ENCODE measurements around the gene SAP30BP.
A peak's percentile ranks its signal among the peaks of the same experiment; 100 is the strongest.

Gene SAP30BP

DNA sequence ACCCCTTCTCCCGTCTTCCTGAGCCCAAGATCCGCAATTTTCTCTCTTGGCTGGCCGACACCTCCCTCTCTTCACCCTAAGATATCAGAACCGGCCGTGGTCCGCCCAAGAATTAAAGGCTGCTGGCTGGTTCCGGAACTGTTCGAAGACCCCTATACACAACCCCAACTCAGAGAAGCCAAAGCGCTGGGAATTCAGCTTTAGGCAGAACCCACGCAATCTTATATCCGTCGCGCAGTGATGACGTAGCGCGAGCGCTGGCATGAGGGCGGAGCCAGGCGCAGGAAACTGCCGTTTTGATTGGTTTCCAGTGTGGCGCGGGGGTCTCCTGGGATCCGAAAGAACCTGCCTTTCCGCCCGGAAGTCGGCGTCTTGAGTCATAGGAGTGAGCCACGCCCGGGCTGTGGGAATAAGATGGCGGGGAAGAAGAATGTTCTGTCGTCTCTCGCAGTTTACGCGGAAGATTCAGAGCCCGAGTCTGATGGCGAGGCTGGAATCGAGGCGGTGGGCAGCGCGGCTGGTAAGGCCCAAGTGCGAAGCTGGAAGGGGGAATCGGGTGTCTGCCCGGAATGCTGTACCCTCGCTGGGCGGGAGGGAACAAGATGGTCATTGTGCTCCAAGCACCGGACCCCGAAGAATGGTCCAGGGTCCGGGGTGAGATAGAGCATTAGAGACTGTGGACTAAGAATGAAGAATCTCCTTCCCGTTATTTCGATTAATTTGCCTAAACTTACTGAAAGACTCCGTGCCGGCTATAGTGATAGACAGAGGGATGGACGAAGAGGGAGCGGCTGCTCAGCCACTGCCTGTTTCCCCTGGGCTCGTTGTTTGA lies at the start of gene SAP30BP, which contains the start of gene RECQL5:
SAP30BP (plus strand) TSS at position 380 of the 832 bp plus-strand sequence; CDS start at position 415, 35 bp downstream.
RECQL5 (minus strand) TSS at position 196 of the 832 bp plus-strand sequence. CDS start 597 bp downstream, outside the sequence.
- peak within 1 kb of the TSS; percentile 87 to 100 (median 97) for H3K4me3 ChIP-seq (ENCODE audit: low read depth in 1 of 5, low read length in 5 of 5)
- peak within 1 kb of the TSS; percentile 96 for H3K27ac ChIP-seq (ENCODE audit: low read depth, low read length)
- peak within 1 kb of the TSS; percentile 78 to 95 (median 89) for H3K9ac ChIP-seq (ENCODE audit: low read length in 5 of 5)
- H3K36me3 ChIP-seq (ENCODE audit: control insufficient read depth in 5 of 5, insufficient read depth in 5 of 5, low read length in 5 of 5) = peaks cover 11 to 48% (median 39%) of the 10 kb centered on the region in 5 donors
- H3K9me3 ChIP-seq (ENCODE audit: control insufficient read depth in 5 of 5, low read length in 5 of 5) = no peaks in the 10 kb centered on the region
- H3K4me1 ChIP-seq (ENCODE audit: control insufficient read depth in 5 of 5, insufficient read depth in 5 of 5, low read length in 5 of 5) = peaks cover 9 to 25% (median 23%) of the 10 kb centered on the region in 5 donors
- H3K27me3 ChIP-seq (ENCODE audit: control insufficient read depth in 5 of 5, insufficient read depth in 4 of 5, low read length in 5 of 5) = peaks cover 0 to 3% (median 0%) of the 10 kb centered on the region in 5 donors

DNA sequence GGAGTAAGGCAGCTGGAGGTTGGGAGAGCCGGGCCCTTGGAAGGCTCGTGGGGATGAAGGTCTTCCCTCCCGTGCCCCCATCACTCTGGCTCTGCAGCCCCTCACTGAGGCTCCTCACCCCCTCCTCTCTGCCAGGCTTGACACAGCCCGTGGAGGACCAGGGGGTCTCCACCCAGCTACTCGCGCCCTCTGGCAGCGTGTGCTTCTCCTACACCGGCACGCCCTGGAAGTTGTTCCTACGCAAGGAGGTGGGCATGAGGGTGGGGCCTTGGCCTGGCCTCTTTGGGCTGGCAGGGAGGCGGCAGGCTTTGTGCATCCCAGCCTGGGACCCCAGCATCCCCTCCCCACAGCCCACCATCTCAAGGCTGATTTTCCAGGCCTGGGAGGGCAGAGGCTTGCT lies 49.5 kb upstream of the SAP30BP start:
- no peak overlapping the region for H3K27ac ChIP-seq (ENCODE audit: low read depth, low read length)
- H3K4me3 ChIP-seq (ENCODE audit: low read depth in 1 of 5, low read length in 5 of 5) = no peak overlapping the region
- no peaks in the 10 kb centered on the region for H3K4me1 ChIP-seq (ENCODE audit: control insufficient read depth in 5 of 5, insufficient read depth in 5 of 5, low read length in 5 of 5)
- no peaks in the 10 kb centered on the region for H3K9me3 ChIP-seq (ENCODE audit: control insufficient read depth in 5 of 5, low read length in 5 of 5)
- no peaks in the 10 kb centered on the region for H3K27me3 ChIP-seq (ENCODE audit: control insufficient read depth in 5 of 5, insufficient read depth in 4 of 5, low read length in 5 of 5)
- no peak overlapping the region for H3K9ac ChIP-seq (ENCODE audit: low read length in 5 of 5)
- H3K36me3 ChIP-seq (ENCODE audit: control insufficient read depth in 5 of 5, insufficient read depth in 5 of 5, low read length in 5 of 5) = peaks cover 0 to 99% (median 85%) of the 10 kb centered on the region in 5 donors

DNA sequence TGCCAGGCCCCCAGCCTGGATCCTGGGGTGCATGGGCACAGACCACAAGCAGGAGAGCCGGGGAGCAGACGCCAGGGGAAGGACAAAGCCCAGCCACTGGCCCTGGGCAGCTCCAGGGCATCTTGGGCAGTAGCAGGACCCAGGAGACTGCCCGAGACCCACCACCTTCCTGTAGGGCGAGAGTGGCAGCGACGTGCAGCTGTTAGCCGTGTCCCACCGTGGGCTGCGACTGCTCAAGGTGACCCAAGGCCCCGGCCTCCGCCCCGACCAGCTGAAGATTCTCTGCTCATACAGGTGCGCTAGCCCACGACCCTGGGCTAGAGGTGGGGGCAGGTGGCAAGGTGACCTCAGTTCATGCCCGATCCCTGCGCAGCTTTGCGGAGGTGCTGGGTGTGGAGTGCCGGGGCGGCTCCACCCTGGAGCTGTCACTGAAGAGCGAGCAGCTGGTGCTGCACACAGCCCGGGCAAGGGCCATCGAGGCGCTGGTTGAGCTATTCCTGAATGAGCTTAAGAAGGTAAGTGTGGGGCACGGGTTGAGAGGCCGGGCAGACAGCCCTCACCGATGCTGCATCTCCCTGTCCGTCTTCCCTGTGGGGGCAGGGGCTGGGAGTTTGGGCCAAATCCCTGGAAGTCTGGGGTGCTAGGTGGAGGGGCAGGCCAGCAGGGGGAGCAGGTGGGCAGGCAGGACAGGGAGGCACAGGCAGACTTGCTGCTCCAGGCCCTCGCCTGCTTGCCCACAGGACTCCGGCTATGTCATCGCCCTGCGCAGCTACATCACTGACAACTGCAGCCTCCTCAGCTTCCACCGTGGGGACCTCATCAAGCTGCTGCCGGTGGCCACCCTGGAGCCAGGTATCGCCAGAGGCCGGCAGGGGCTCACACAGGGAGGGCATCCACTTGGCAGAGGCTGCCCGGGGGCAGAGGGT lies 47.4 kb upstream of the SAP30BP start:
- Histone ChIP-seq H3K4me3 (ENCODE audit: low read depth in 1 of 5, low read length in 5 of 5) (no peak overlapping the region), H3K9me3 (ENCODE audit: control insufficient read depth in 5 of 5, low read length in 5 of 5) (no peaks in the 10 kb centered on the region), H3K27me3 (ENCODE audit: control insufficient read depth in 5 of 5, insufficient read depth in 4 of 5, low read length in 5 of 5) (no peaks in the 10 kb centered on the region), H3K9ac (ENCODE audit: low read length in 5 of 5) (no peak overlapping the region), H3K4me1 (ENCODE audit: control insufficient read depth in 5 of 5, insufficient read depth in 5 of 5, low read length in 5 of 5) (no peaks in the 10 kb centered on the region), H3K36me3 (ENCODE audit: control insufficient read depth in 5 of 5, insufficient read depth in 5 of 5, low read length in 5 of 5) (peaks cover 0 to 95% (median 75%) of the 10 kb centered on the region in 5 donors), H3K27ac (ENCODE audit: low read depth, low read length) (no peak overlapping the region)

DNA sequence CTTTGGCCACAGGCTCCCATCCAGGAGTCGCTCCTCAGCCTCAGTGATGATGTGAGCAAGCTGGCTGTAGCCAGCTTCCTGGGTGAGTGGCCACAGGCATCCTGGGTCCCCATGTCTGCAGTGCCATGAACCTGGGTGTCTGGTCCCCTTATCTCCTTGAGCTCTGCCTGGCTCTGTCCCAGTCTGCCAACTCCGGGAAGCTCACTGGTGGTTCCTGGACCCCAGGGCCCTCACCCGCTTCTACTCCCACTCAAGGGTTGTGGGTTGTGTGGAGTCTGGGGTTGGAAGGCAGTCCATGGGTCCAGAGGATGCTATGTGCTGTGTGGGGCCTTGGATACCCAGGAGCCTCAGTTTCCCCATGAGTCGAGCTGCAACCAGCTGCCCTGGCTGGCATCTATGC lies 45.6 kb upstream of the SAP30BP start:
- H3K36me3 ChIP-seq (ENCODE audit: control insufficient read depth in 5 of 5, insufficient read depth in 5 of 5, low read length in 5 of 5) = peaks cover 0 to 96% (median 77%) of the 10 kb centered on the region in 5 donors

DNA sequence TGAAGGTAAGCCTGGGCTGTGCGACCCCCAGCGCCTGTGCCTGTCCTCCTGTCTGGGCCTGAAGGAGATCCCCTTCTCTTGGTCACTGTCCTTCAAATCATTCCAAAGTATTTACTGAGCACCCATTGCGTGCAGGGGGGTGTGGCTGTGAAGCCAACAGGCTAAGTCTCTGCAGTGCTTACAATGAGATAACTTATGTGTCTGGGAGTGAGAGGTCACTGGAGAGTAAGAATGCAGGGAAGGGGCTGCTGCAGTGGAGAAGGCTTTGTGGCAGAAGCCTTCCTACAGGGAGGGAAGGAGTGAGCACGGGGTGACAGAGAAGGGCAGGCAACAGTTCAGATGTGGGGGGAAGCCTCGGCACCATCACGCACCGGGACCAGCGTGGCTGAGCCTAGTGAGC lies 45.1 kb upstream of the SAP30BP start:
- no peaks in the 10 kb centered on the region for H3K27me3 ChIP-seq (ENCODE audit: control insufficient read depth in 5 of 5, insufficient read depth in 4 of 5, low read length in 5 of 5)
- no peak overlapping the region for H3K9ac ChIP-seq (ENCODE audit: low read length in 5 of 5)
- H3K4me3 ChIP-seq (ENCODE audit: low read depth in 1 of 5, low read length in 5 of 5) = no peak overlapping the region
- H3K27ac ChIP-seq (ENCODE audit: low read depth, low read length) = no peak overlapping the region
- no peaks in the 10 kb centered on the region for H3K9me3 ChIP-seq (ENCODE audit: control insufficient read depth in 5 of 5, low read length in 5 of 5)
- no peaks in the 10 kb centered on the region for H3K4me1 ChIP-seq (ENCODE audit: control insufficient read depth in 5 of 5, insufficient read depth in 5 of 5, low read length in 5 of 5)
- peaks cover 0 to 96% (median 79%) of the 10 kb centered on the region in 5 donors for H3K36me3 ChIP-seq (ENCODE audit: control insufficient read depth in 5 of 5, insufficient read depth in 5 of 5, low read length in 5 of 5)

More for the DNA sequence above, 45.6 kb upstream of the SAP30BP start:
- no peaks in the 10 kb centered on the region for H3K4me1 ChIP-seq (ENCODE audit: control insufficient read depth in 5 of 5, insufficient read depth in 5 of 5, low read length in 5 of 5)
- H3K4me3 ChIP-seq (ENCODE audit: low read depth in 1 of 5, low read length in 5 of 5) = no peak overlapping the region
- no peaks in the 10 kb centered on the region for H3K9me3 ChIP-seq (ENCODE audit: control insufficient read depth in 5 of 5, low read length in 5 of 5)
- no peak overlapping the region for H3K27ac ChIP-seq (ENCODE audit: low read depth, low read length)
- H3K9ac ChIP-seq (ENCODE audit: low read length in 5 of 5) = no peak overlapping the region
- H3K27me3 ChIP-seq (ENCODE audit: control insufficient read depth in 5 of 5, insufficient read depth in 4 of 5, low read length in 5 of 5) = no peaks in the 10 kb centered on the region

DNA sequence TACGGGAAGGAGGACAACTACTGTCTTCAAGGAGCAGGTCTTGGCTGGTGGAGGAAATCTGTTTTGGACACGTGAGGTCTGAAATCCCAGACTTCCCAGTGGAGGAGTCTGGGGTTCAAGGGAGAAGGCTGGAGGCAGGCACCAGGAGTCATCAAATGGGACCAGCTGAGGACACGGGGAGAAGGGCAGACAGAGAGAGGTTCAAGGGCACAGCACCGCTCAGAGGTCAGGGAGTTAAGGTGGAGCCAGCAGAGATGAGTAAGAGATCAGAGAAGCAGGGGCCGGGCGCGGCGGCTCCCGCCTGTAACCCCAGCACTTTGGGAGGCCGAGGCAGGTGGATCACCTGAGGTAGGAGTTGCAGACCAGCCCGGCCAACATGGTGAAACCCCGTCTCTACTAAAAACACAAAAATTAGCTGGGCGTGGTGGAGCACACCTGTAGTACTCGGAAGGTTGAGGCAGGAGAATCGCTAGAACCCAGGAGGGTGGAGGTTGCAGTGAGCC lies 44.3 kb upstream of the SAP30BP start:
- Histone ChIP-seq H3K36me3 (ENCODE audit: control insufficient read depth in 5 of 5, insufficient read depth in 5 of 5, low read length in 5 of 5) (peaks cover 0 to 93% (median 75%) of the 10 kb centered on the region in 5 donors), H3K9ac (ENCODE audit: low read length in 5 of 5) (no peak overlapping the region), H3K9me3 (ENCODE audit: control insufficient read depth in 5 of 5, low read length in 5 of 5) (no peaks in the 10 kb centered on the region), H3K4me1 (ENCODE audit: control insufficient read depth in 5 of 5, insufficient read depth in 5 of 5, low read length in 5 of 5) (no peaks in the 10 kb centered on the region), H3K27me3 (ENCODE audit: control insufficient read depth in 5 of 5, insufficient read depth in 4 of 5, low read length in 5 of 5) (no peaks in the 10 kb centered on the region), H3K27ac (ENCODE audit: low read depth, low read length) (no peak overlapping the region), H3K4me3 (ENCODE audit: low read depth in 1 of 5, low read length in 5 of 5) (no peak overlapping the region)

DNA sequence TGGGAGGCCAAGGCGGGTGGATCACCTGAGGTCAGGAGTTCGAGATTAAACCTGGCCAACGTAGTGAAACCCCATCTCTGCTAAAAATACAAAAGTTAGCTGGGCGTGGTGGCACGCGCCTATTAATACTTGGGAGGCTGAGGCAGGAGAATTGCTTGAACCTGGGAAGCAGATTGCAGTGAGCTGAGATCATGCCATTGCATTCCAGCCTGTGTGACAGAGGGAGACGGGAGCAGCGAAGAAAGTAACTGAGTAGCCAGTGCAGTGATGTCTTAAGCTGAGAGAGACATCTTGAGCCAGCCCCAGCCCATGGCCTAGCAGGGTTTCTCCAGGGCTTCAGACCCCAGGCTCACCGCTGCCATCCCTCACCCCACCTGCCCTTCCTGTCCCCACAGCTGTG lies 43.8 kb upstream of the SAP30BP start:
- Histone ChIP-seq H3K27me3 (ENCODE audit: control insufficient read depth in 5 of 5, insufficient read depth in 4 of 5, low read length in 5 of 5) (no peaks in the 10 kb centered on the region), H3K4me1 (ENCODE audit: control insufficient read depth in 5 of 5, insufficient read depth in 5 of 5, low read length in 5 of 5) (no peaks in the 10 kb centered on the region), H3K9me3 (ENCODE audit: control insufficient read depth in 5 of 5, low read length in 5 of 5) (no peaks in the 10 kb centered on the region), H3K27ac (ENCODE audit: low read depth, low read length) (no peak overlapping the region), H3K4me3 (ENCODE audit: low read depth in 1 of 5, low read length in 5 of 5) (no peak overlapping the region), H3K36me3 (ENCODE audit: control insufficient read depth in 5 of 5, insufficient read depth in 5 of 5, low read length in 5 of 5) (peaks cover 0 to 88% (median 71%) of the 10 kb centered on the region in 5 donors), H3K9ac (ENCODE audit: low read length in 5 of 5) (no peak overlapping the region)

DNA sequence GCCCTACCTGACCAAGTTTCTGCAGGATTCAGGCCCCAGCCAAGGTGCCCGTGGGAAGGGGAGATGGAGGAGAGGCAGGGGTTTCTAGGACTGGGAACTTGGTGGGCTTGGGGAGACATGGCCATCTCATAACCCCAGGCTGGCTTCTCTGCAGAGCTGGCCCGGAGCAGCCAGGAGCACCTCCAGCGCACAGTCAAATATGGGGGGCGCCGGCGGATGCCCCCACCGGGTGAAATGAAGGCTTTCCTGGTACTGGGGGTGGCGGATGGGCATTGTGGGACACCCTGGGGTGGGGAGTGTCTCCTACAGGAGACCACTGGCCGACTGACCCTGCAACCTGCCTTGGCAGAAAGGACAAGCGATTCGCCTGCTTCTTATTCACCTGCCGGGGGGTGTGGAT lies 43.1 kb upstream of the SAP30BP start:
- Histone ChIP-seq H3K27ac (ENCODE audit: low read depth, low read length) (no peak overlapping the region), H3K4me3 (ENCODE audit: low read depth in 1 of 5, low read length in 5 of 5) (no peak overlapping the region), H3K27me3 (ENCODE audit: control insufficient read depth in 5 of 5, insufficient read depth in 4 of 5, low read length in 5 of 5) (no peaks in the 10 kb centered on the region), H3K9ac (ENCODE audit: low read length in 5 of 5) (no peak overlapping the region), H3K4me1 (ENCODE audit: control insufficient read depth in 5 of 5, insufficient read depth in 5 of 5, low read length in 5 of 5) (no peaks in the 10 kb centered on the region), H3K36me3 (ENCODE audit: control insufficient read depth in 5 of 5, insufficient read depth in 5 of 5, low read length in 5 of 5) (peaks cover 0 to 81% (median 68%) of the 10 kb centered on the region in 5 donors), H3K9me3 (ENCODE audit: control insufficient read depth in 5 of 5, low read length in 5 of 5) (no peaks in the 10 kb centered on the region)

DNA sequence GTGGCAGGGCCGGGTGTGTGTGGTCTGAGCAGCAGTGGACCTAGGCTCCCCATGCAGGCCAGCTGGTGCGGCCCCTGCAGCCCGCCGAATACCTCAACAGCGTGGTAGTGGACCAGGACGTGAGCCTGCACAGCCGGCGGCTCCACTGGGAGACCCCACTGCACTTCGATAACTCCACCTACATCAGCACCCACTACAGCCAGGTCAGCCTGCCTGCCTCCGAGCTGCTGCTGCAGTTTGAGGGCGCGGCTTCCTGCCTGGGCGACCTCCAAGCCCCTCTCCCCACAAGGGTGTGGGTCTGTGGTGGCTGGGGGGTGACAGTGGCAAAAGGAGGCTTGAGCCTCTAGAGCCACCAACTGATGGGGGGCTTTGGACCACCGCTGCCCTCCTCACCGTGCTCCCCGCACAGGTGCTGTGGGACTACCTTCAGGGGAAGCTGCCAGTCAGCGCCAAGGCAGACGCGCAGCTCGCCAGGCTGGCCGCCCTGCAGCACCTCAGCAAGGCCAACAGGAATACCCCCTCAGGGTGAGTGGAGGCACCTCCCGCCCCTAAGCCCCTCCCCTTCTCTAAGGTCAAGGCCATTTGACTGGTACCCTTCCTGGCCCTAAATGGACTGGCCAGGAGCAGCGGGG lies 42.3 kb upstream of the SAP30BP start:
- no peaks in the 10 kb centered on the region for H3K4me1 ChIP-seq (ENCODE audit: control insufficient read depth in 5 of 5, insufficient read depth in 5 of 5, low read length in 5 of 5)
- H3K27ac ChIP-seq (ENCODE audit: low read depth, low read length) = no peak overlapping the region
- H3K9me3 ChIP-seq (ENCODE audit: control insufficient read depth in 5 of 5, low read length in 5 of 5) = no peaks in the 10 kb centered on the region
- no peak overlapping the region for H3K9ac ChIP-seq (ENCODE audit: low read length in 5 of 5)
- peaks cover 0 to 75% (median 61%) of the 10 kb centered on the region in 5 donors for H3K36me3 ChIP-seq (ENCODE audit: control insufficient read depth in 5 of 5, insufficient read depth in 5 of 5, low read length in 5 of 5)
- no peak overlapping the region for H3K4me3 ChIP-seq (ENCODE audit: low read depth in 1 of 5, low read length in 5 of 5)
- H3K27me3 ChIP-seq (ENCODE audit: control insufficient read depth in 5 of 5, insufficient read depth in 4 of 5, low read length in 5 of 5) = no peaks in the 10 kb centered on the region
